Stimulated activated CD8-positive, alpha-beta memory T cell treated with anti-CD3 and anti-CD28 coated beads, Interleukin-7, amount 100 ng/mL, for 1 hour (primary cell): ENCODE results near the gene PRPF6.

Experiments
- DNase-seq, 2 donors: peaks; one replicate each; pipeline ENCODE4 v3.0.0-alpha.2; 2020; ENCODE audit warnings: low read depth in 2 of 2

The PRPF6 gene, protein sequence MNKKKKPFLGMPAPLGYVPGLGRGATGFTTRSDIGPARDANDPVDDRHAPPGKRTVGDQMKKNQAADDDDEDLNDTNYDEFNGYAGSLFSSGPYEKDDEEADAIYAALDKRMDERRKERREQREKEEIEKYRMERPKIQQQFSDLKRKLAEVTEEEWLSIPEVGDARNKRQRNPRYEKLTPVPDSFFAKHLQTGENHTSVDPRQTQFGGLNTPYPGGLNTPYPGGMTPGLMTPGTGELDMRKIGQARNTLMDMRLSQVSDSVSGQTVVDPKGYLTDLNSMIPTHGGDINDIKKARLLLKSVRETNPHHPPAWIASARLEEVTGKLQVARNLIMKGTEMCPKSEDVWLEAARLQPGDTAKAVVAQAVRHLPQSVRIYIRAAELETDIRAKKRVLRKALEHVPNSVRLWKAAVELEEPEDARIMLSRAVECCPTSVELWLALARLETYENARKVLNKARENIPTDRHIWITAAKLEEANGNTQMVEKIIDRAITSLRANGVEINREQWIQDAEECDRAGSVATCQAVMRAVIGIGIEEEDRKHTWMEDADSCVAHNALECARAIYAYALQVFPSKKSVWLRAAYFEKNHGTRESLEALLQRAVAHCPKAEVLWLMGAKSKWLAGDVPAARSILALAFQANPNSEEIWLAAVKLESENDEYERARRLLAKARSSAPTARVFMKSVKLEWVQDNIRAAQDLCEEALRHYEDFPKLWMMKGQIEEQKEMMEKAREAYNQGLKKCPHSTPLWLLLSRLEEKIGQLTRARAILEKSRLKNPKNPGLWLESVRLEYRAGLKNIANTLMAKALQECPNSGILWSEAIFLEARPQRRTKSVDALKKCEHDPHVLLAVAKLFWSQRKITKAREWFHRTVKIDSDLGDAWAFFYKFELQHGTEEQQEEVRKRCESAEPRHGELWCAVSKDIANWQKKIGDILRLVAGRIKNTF

DNA sequence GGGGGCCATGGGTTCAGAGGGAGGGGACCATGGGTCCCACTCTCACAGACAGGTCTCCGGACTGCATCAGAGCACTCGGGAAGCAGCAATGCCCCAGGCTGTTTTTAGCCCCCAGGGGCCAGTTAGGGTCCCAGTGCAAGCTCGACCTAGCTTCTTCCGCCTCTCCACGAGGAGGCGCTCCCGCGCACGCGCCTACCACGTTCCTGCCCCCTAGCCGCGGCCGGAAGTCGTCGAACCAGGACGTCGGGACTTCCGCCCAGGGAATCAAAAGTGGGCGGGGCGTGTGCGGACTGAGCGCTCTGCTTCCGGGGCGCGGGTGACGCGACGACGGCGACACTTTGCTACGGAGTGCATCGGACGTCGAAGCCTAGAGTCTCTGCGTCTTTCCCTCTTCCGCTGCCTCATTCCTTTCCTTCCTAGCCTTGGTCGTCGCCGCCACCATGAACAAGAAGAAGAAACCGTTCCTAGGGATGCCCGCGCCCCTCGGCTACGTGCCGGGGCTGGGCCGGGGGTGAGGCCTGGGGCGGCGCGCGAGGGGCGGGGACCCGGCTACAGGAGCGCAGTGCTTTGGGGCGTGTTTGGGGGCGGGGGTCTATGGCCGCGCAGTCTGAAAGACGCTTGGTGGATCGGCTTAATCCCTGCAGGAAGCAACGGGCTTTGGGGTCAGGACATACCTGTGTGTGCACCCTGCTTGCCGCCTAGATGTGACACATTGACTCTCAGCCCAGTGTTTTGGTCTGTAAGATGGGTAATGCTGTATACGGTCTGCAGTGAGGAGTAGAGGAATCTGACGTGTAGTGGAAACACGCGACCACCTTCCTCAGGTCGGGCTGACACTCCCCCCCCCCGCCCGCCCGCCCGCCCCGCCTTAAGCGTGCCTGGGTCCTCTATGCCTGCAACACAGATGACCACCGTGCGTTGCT lies at the start of gene PRPF6:
PRPF6 (plus strand) TSS at position 327 of the 923 bp plus-strand sequence; CDS start at position 441, 114 bp downstream.
- peak; percentile 85 to 88 for DNase-seq

DNA sequence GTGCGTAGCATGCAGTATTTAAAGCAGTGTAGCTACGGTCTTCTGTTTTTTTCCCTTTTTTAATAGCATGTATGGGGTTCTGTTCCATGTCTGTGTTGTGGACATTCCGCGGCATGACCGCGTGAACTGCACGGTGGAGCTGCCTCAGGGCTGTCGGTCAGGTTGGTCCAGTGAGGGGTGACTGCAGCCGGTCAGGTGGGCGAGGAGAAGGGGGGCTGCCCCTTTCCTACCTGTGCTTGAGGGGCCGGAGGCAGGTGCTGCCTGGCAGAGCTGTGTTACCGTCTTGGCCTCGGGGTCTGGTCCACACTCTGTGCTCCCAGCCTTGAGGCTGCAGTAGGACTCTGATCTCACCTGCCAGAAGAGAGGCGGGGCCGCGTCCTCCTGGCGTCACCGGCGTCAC lies 49.2 kb upstream of the PRPF6 start:
- DNase-seq = no peak

DNA sequence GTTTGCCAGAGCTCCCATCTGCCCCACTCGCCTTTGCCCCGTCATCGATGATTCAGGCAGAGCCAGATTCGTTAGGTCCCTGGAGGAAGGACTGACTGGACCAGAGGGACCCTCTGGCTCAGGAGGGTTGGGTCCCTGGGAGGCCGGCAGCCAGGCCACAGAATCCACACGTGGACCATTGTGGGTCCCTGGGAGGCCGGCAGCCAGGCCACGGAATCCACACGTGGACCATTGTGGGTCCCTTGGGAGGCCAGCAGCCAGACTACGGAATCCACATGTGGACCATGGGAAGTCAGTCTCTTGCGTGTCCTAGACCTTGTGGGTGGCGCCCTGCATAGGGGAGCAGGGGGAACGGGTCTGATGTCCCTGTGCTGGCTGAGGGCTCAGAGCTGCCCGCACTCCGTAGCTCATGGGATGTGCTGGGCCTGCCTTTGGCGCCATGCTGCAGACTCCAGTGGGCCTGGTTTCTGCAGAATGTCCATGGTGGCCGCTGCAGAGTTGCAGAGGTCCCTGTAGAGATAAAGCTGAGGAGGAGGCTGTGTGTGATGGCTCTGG lies 48.2 kb upstream of the PRPF6 start:
- DNase-seq = no peak

DNA sequence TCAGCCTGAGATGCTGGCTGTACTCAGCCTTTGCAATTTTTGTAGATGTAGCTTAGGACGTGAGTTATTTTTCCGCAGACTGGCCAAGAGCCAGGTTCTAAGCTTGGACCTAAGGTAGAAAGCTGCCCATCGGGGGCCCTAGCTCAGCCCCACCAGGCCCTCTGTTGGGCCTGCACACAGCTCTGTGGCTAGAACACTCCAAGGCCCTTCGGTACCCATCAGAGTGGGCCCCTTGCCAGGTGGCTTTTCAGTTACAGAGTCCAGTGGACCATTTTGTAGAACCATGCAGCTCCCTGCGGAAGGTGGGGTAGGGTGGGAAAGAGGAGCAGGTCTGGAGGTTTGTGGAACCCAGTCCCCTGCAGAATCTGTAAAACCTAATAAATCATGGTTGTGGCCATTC lies 47.3 kb upstream of the PRPF6 start:
- no peak for DNase-seq

DNA sequence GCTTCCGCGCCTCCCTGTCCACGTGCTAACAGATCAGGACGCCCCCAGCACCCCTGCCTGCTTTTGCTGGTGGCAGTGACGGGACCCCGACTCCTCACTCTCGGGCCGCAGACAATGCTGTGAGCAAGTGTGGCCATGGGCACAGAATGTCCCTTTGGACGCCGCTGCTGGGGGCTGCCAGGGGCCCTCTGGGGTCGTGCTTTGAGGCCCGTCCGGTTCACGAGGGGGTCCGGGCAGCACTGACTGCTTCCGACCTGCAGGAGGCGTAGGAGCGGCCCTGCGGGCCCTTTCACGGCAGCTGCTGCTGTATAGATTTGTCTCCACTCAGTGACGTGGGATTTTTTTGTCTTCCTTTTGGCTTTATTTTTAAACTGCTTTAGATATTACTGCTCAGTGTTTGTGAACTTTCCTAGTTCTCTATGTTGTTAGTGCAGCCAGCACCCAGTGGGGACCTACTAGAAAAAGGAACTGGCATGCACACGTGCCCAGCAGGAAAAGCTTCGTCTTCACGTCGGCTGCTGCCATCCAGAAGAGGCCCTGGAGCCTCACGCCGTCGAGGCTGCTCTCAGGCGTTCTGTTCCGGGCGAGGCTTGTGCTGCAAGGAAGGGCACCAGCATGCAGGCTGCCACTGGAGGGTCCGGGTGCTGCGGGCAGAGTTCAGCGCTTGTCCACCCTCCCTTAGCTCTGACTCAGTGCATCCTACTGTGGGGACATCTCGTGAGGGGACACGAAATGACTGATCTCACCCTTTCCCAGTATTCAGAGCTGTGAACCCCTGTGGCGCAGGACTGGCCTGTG lies 46.5 kb upstream of the PRPF6 start:
- no peak for DNase-seq

DNA sequence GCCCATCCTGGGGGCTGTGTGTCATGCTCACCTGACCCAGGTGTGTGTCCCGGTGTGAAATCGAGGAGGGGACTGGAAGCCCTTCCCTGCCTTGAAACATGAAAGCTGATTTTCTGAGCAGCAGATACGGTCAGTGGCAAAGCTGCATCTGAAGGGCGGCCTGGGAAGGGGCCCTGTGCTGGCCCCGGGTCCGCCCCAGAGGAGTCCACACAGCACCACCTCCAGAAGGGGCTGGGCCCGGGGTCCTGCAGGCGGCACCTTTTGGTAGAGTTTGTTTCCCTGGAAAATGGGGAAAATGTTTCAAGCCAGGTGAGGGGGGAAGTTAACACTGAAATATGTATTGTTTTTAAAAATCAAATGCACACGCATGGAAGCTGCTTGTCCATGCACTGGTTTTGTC lies 45.5 kb upstream of the PRPF6 start:
- DNase-seq = no peak

DNA sequence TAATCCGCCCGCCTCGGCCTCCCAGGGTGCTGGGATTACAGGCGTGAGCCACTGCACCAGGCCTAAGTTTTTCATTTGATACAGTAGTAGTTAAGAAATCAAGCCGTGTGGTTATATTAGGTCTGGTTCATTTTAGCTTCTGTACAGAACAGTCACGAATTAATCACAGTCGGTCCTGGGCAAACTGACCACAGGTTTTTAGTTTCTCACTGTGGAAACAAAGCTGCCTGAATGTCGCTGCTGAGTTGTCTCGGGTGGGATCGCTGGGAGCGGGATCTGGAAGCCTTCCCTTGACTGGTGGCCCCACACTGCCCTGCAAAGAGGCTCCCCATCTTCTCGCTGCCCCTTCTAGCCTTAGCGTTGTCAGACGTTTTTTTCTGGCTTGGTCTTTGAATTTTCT lies 43.3 kb upstream of the PRPF6 start:
- DNase-seq = no peak

DNA sequence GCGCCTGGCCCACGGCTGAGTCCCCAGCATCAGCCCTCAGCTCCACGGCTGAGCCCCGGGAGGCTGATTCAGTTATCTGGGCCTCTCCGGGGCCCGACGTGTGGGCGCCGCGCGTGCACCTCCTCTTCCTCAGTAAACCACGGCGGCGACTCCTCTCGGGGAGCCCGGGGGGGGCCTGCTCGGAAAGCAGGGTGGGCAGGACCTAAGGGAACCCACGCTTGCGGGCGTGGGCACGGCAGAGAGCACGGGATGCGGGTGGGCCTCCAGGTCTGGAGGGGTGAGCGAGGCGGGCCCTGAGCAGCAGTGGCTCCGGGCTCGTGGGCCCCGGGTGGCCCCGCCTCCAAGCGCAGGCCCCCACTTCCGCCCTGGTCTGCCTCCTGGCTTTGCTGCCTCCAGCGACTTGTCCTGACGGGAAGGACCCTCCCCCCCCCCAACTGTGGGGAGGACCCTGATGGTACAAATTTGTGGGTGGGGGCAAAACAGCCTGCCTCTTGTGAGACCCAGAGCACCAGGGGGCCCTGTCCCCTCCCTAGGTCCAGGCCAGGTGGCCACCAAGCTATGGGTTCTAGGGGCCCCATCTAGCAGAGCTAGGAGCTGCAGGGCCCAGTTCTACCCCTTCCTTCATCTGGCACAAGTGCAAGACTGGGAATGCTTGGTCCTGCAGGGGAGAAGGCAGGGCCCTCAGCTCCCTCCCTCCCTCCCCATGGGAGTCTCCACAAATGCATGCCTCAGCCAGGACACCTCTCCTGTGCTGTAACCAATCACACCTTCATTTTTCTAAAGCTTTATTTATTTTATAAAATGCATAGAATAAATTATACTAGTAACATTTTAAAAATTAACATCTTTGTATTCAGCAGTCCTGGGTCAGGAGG lies 41.6 kb upstream of the PRPF6 start:
- no peak for DNase-seq

DNA sequence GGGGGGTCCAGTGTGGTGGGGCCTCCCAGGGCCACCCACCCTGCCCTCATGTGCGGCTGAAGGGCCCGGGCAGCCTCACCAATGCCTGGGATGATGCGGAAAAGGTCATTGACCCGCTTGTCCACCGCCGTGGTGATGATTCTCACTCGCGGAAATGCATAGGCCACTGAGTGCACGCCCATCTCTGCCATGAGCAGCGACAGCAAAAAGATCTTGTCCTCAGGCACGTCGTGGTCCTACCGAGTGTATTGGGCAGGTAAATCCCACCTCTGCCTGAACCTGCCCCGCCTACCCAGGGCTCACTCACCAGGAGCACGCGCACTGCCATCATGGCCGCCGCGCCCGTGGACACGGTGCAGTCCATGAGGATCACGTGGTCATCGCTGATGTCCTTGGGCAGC lies 40.9 kb upstream of the PRPF6 start:
- no peak for DNase-seq

DNA sequence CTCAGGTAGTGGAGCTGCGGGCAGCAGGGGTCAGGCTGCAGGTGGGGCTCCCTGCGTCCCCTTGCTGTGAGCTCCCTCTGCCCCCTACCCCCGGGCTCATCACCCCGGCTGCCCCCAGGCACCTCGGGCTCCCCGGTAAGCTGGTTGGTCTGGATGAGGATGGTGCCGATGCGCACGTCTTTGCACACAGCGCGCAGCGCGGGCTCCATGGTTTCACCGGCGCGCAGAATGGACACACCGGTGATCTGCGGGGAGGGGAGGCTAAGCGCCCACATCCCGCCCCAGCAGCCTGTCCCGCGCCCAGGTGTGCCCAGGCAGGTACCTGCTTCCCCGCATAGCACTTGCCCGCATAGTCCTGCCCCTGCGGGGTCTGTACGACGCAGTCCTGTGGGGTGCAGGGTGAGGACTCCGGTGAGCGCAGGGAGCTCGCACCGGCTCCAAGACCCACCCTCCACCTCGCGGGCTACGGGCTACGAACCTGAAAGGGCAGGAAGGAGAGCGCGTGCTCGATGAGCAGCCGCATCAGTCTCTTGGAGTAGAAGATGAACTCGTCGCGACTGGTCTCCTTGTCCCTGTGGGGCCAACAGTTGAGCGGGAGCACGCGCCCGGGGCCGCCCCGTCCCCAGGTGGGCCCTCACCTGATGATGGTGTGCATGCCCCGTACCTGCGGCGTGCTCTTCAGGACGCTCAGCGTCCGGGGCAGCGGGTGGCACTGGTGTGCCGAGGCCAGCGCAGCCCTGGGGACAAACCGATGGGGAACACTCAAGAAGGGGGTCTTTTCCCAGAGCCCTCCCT lies 40.3 kb upstream of the PRPF6 start:
- no peak for DNase-seq

DNA sequence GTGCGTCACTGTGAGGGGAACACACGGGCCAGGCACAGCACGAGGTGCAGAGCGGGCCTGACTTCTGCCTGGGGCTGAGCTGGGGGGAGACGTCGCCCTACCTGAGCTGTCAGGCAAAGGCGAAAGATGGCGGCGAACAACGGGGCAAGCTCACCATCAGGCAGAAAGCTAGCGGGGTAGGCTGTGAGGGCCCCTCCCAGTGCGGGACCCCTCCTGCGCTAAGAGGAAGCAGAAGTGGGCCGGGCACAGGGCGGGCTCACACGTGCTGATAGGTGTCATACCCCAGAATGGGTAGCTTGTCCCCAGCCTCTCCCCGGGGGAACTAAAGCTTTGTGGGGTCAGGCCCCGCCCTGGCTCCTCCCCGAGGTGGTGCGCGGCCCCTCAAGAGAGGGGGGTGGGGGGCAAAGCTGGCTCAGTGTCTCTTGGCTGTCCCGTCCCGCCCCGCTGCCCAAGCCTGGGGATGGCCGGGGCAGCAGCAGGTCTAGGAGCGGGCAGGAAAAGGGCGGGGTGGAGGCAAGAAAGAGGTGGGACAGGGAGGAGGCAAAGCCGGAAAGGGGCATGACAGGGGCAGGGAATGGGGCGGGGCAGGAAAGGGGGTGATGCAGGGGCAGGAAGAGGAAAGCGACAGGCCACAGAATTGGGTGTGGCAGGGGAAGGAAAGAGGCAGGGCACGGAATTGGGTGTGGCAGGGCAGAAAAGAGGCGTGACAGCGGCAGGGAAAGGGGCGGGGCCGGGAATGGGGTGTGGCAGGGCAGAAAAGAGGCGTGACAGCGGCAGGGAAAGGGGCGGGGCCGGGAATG lies 39.5 kb upstream of the PRPF6 start:
- peak; percentile 48 to 49 for DNase-seq

DNA sequence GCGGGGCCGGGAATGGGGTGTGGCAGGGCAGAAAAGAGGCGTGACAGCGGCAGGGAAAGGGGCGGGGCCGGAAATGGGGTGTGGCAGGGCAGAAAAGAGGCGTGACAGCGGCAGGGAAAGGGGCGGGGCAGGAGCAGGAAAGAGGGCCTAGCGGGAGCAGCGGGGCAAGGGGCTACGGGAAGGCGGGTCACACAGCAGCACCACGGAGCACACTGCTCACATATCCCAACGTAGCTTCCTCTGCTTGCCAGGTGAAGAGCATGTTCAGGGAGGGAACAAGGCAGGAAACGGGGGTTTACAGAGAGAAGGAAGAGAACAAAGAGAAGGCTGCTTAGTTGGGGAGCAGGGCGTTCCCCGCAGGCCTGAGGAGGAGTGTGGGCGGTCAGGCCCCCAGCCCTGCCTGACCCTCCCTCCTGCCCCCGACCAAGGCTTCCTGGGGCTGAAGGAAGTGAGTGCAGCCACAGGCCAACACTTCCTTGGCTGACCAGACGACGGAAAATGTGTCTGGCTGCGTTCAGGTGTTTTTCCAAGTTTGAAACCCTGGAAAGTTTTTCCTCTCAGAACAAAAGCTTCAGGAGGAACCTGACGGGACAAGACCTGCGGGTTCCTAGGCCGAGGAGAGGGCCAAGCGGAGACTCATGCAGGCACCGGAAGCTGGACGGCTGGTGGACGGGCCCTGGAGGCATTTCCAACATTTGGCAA lies 38.5 kb upstream of the PRPF6 start:
- no peak for DNase-seq

DNA sequence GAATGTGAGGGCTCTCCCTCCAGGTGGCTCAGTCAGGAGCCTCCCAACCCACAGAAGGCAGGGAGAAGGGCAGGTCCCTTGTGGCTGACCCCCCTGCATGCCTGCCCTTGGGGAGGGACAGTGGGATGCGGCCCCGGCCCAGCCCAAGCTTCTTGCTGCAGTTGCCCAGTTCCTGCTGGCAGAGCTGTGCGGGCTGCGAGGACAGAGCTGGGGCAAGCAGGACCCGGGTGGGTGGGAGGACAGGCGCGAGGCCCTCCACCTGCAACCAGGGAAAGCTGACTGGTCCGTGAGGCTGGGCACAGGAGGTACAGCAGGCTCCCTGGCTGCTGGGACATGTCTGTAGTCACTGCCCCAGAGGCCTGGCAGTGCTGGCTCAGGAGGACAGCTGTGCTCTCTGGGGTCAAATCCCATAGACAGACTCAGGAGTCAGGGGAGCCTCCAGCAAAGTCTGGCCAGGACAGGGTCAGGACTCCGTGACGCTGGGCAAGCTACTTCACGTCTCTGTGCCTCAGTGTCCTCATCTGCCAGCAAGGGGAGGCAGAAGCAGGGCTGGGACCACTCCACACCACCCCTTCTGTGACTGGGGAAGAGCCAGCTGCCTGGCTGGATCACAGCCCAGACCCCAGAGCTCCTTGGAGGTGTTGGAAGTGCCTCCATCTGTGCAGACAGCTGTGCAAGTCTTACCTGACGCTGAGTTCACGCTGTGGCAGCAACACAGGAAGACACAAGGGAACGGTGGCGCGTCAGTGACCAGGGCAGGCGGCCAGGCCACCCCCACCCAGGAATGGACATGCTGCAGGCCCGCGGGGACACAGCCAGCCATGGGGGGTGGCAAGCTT lies 37.7 kb upstream of the PRPF6 start:
- DNase-seq = no peak

DNA sequence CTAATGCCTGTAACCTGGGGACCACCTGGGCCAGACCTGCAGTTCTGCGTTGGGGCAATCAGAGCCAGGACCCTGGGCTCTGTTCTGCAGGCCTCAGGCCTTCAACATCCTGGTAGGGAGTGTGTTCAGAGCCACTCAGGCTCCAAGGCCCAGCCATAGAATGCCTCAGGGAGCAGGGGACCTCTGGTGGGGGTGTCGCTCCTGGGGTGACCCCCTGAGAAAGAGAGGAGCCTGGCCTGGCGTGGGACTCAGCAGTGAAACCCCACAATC lies 37.2 kb upstream of the PRPF6 start:
- no peak for DNase-seq

DNA sequence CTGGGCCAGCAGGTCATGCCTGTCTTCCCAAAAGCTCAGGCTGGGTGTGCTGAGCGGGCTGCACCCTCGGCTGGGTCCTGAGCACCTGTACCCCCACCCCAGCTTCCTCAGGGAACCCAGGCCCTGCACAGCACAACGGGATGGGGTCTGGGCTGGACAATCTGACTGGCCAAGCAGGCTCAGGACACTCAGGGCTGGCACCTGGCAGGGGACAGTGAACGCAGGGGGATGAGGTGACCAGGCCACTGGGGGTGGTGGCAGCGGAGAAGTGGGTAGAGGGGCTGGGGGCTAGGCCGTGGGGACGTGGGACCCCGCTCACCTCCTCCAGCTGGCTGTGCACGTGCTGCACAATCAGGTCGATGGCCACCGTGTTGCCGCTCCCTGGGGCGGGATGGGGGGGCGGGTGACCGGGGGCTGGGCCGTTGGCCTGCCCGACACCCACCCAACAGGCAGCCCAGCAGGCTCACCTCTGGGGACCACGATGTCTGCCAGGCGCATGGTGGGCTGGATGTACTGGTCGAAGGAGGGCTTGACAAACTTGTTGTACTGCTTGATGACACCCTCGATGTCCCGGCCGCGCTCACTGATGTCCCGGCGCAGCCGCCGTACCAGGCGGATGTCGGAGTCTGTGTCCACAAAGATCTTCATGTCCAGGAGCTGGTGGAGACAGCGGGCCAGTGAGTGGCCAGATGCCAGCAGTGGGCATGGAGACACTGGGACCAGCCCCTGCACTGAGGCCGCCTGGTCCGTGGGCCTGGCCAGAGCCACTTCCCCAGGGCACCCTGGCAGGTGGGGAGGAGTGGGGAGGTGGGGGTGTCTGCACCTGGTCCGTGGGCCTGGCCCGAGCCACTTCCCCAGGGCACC lies 36.6 kb upstream of the PRPF6 start:
- DNase-seq = no peak
